Endothelial cell of umbilical vein (primary cell): ENCODE data around the gene USP16. TPM values are rescaled to one million over a fixed set of nuclear protein-coding genes. Genes with fewer than 3 reads are reported as not detected.

Experiments
- BruUV-seq: library from RNA; stranded (reverse); fragments of 400-500 nt; replicated peaks from 2 replicates; lab custom pipeline; 2021; lab: Mats Ljungman, UMichigan
- CTCF ChIA-PET: fragments of 300-600, 350-600 bp; sonication (Branson Sonifier 250); formaldehyde crosslinking; loops from one replicate; lab custom pipeline; 2021; ENCODE audit warnings: antibody characterized with exemption, inconsistent platforms; lab: Charles Lee
- POLR2A ChIA-PET: fragments of 300-600, 350-600 bp; sonication (Branson Sonifier 250); formaldehyde crosslinking; loops from one replicate; lab custom pipeline; 2021; ENCODE audit warnings: antibody characterized with exemption, inconsistent platforms; lab: Charles Lee
- DNase-seq: peaks from one replicate; pipeline ENCODE4 v3.0.0-alpha.2; 2011; ENCODE audit warnings: low read depth, low spot score
- FAIRE-seq: peaks from 2 replicates; lab custom pipeline; 2011; peaks lifted over from hg19 to GRCh38; lab: Jason Lieb, UNC
- H2AFZ ChIP-seq: 2 replicates; pipeline ENCODE4 v1.6.0; 2012; ENCODE audit warnings: low read depth, low read length, control low read depth, inconsistent platforms
- H3K27ac ChIP-seq: 2 replicates; pipeline ENCODE4 v1.5.1; 2011; ENCODE audit warnings: low read depth, mild to moderate bottlenecking, control low read depth, low read length, moderate library complexity; ENCODE audit not compliant: insufficient read depth
- H3K27me3 ChIP-seq, 2 experiments: 2 replicates each; pipeline versions ENCODE4 v1.6.0 to v1.6.1; 2011; ENCODE audit warnings: low read length in 2 of 2, mixed read lengths in 1 of 2; ENCODE audit not compliant: control insufficient read depth in 2 of 2, insufficient read depth in 2 of 2
- H3K36me3 ChIP-seq, 2 experiments: 2 replicates in 1 of 2; 3 replicates in 1 of 2; pipeline ENCODE4 v1.5.1; 2011; ENCODE audit warnings: low read length in 2 of 2, mild to moderate bottlenecking in 1 of 2, moderate library complexity in 1 of 2; ENCODE audit not compliant: control insufficient read depth in 2 of 2, insufficient read depth in 2 of 2; ENCODE audit errors: extremely low read depth in 1 of 2
- H3K4me1 ChIP-seq: 3 replicates; pipeline ENCODE4 v1.5.1; 2011; ENCODE audit warnings: mild to moderate bottlenecking, low read length; ENCODE audit not compliant: control insufficient read depth, insufficient read depth; ENCODE audit errors: extremely low read depth
- H3K4me2 ChIP-seq: 2 replicates; pipeline ENCODE4 v1.6.1; 2011; ENCODE audit warnings: low read length, control low read depth, mixed read lengths; ENCODE audit not compliant: insufficient read depth
- H3K4me3 ChIP-seq, 3 experiments: fragments of 200-600 bp in 1 of 3; sonication (generic), shearing (Covaris generic) in 1 of 3; replicated peaks in 1 of 3; 2 replicates each; pipeline ENCODE4 v1.5.1; 2011 to 2016; ENCODE audit warnings: control low read depth in 3 of 3, low read length in 3 of 3, mild to moderate bottlenecking in 2 of 3, inconsistent platforms in 1 of 3, low read depth in 1 of 3, moderate library complexity in 1 of 3; ENCODE audit not compliant: insufficient read depth in 1 of 3
- H3K79me2 ChIP-seq: 2 replicates; pipeline ENCODE4 v1.6.0; 2012; ENCODE audit warnings: low read length, inconsistent platforms; ENCODE audit not compliant: control insufficient read depth, insufficient read depth
- H3K9ac ChIP-seq: replicated peaks from 2 replicates; pipeline ENCODE3; 2011; ENCODE audit warnings: low read length, control low read depth; ENCODE audit not compliant: insufficient read depth; ENCODE audit errors: extremely low read depth
- H3K9me1 ChIP-seq: replicated peaks from 3 replicates; pipeline ENCODE4 v1.6.0; 2011; ENCODE audit warnings: mild to moderate bottlenecking, low read length; ENCODE audit not compliant: control insufficient read depth, insufficient read depth; ENCODE audit errors: extremely low read depth
- H3K9me3 ChIP-seq: replicated peaks from 2 replicates; pipeline ENCODE4 v1.5.1; 2012; ENCODE audit warnings: low read length, inconsistent platforms; ENCODE audit not compliant: control insufficient read depth, insufficient read depth
- H4K20me1 ChIP-seq: replicated peaks from 2 replicates; pipeline ENCODE3; 2011; ENCODE audit warnings: mild to moderate bottlenecking, low read length; ENCODE audit not compliant: control insufficient read depth, insufficient read depth; ENCODE audit errors: extremely low read depth
- CTCF ChIP-seq, 2 donors: IDR thresholded peaks; 1 replicate in 1 of 2; 2 replicates in 1 of 2; pipeline ENCODE4 v1.5.1; 2011; ENCODE audit warnings: low read length in 2 of 2, mild to moderate bottlenecking in 2 of 2, moderate library complexity in 2 of 2, control low read depth in 1 of 2, inconsistent platforms in 1 of 2, low read depth in 1 of 2; ENCODE audit not compliant: insufficient read depth in 1 of 2; ENCODE audit errors: extremely low read depth in 1 of 2
- EZH2 ChIP-seq: IDR thresholded peaks from 2 replicates; pipeline ENCODE4 v1.6.1; 2012; ENCODE audit warnings: borderline replicate concordance, low read depth, mild to moderate bottlenecking, moderate library complexity, low read length, inconsistent platforms; ENCODE audit not compliant: severe bottlenecking
- FOS ChIP-seq: IDR thresholded peaks from 2 replicates; pipeline ENCODE4 v1.6.1; 2011; ENCODE audit warnings: mild to moderate bottlenecking, low read length, moderate library complexity, borderline replicate concordance; ENCODE audit not compliant: insufficient read depth
- GATA2 ChIP-seq: IDR thresholded peaks from 2 replicates; pipeline ENCODE4 v1.7.0; 2011; ENCODE audit warnings: low read depth, mild to moderate bottlenecking, moderate library complexity, mixed read lengths, low read length; ENCODE audit not compliant: insufficient read length, insufficient read depth
- JUN ChIP-seq: IDR thresholded peaks from 2 replicates; pipeline ENCODE4 v1.6.1; 2011; ENCODE audit warnings: borderline replicate concordance, low read depth; ENCODE audit not compliant: insufficient read length, insufficient read depth
- MYC ChIP-seq: IDR thresholded peaks from one replicate; pipeline ENCODE4 v1.6.1; 2011; ENCODE audit warnings: mild to moderate bottlenecking, low read depth, low read length
- POLR2A ChIP-seq: IDR thresholded peaks from 2 replicates; pipeline ENCODE4 v1.6.1; 2012; ENCODE audit warnings: low read depth, mild to moderate bottlenecking, control low read depth, low read length
- POLR2AphosphoS5 ChIP-seq: IDR thresholded peaks from 2 replicates; pipeline ENCODE4 v1.6.1; 2012; ENCODE audit warnings: low read depth, mild to moderate bottlenecking, control low read depth, low read length, moderate library complexity; ENCODE audit not compliant: insufficient read depth
- dilution Hi-C: fragments of 300-500 bp; cut with MboI; formaldehyde crosslinking; loops from one replicate; pipeline ENCODE4 v1.15.0; 2019; ENCODE audit warnings: low sequenced_read_pairs; ENCODE audit not compliant: extremely low pct_ligation_motif_present
- intact Hi-C: fragments of 100-400 bp; cut with micrococcal nuclease; formaldehyde crosslinking; loops from one replicate; pipeline ENCODE4 v1.10.0; 2022
- polyA plus RNA-seq, 4 experiments: library from polyadenylated mRNA; depleted of rRNA in 3 of 4; stranded (reverse) in 3 of 4; unstranded in 1 of 4; fragments of >200 nt; gene quantifications; 2 replicates each; pipeline versions ENCODE4 v1.2.1 to v1.2.3, GENCODE V29; 2011 to 2012; ENCODE audit warnings: missing spikeins in 1 of 4
- total RNA-seq: library from RNA; stranded (reverse); gene quantifications from 2 replicates; pipeline ENCODE4 v1.2.3, GENCODE V29; 2021

Gene USP16
- total and polyA plus RNA-seq, 2 donors (not counting 3 experiments of a cell fraction or from before 2014, with no cell fraction given): 5.9 to 31.3 TPM

DNA sequence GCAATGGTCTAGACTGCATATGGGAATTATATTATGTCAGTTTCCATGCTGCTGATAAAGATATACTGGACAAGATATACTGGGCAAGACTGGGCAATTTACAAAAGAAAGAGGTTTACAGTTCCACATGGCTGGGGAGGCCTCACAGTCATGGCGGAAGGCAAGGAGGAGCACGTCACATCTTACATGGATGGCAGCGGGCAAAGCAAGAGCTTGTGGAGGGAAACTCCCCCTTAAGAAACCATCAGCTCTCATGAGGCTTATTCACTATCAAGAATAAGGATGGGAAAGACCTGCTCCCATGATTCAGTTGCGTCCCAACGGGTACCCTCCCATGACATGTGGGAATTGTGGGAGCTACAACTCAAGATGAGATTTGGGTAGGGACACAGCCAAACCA is 27.8 kb downstream of the USP16 start:
- no peaks in the 10 kb centered on the region for H3K27me3 ChIP-seq
- no peak overlapping the region for H2AFZ ChIP-seq
- dilution Hi-C loops: no loop called here
- H3K4me1 ChIP-seq: no peaks in the 10 kb centered on the region
- no peaks in the 10 kb centered on the region for H3K9me3 ChIP-seq
- FAIRE-seq (no peak), DNase-seq (no peak)
- intact Hi-C loops: no loop called here
- H3K4me2 ChIP-seq: no peak overlapping the region
- H3K4me3 ChIP-seq: no peak overlapping the region
- no peak for TF ChIP-seq CTCF (IDR thresholded peaks at IDR 0.05; ENCODE audit: extremely low read depth in 1 of 2, insufficient read depth in 1 of 2, low read depth in 1 of 2, low read length in 2 of 2)
- TF ChIP-seq MYC: no peak
- no peak for TF ChIP-seq GATA2
- no peak for TF ChIP-seq EZH2
- no peak for TF ChIP-seq FOS
- TF ChIP-seq POLR2AphosphoS5: no peak
- no peak for TF ChIP-seq JUN
- no peak for TF ChIP-seq POLR2A
- H3K9ac ChIP-seq: no peak overlapping the region
- POLR2A ChIA-PET: no interaction called here
- CTCF ChIA-PET: no interaction called here
- no peaks in the 10 kb centered on the region for H3K79me2 ChIP-seq
- H3K9me1 ChIP-seq: no peaks in the 10 kb centered on the region
- TSS peak; percentile 5 for BruUV-seq
- no peaks in the 10 kb centered on the region for H4K20me1 ChIP-seq
- H3K27ac ChIP-seq: no peak overlapping the region
- H3K36me3 ChIP-seq: peaks cover 16 to 18% of the 10 kb centered on the region in 2 experiments
